Osteoblast (primary cell): Measurements from ENCODE around the gene CEP43. TPM values are rescaled to one million over a fixed set of nuclear protein-coding genes. Genes with fewer than 3 reads are reported as not detected.

Source experiments
- DNase-seq: peaks from one replicate; pipeline ENCODE4 v3.0.0; 2011; ENCODE audit warnings: low spot score, mixed read lengths; ENCODE audit not compliant: insufficient read length; ENCODE audit errors: missing footprints
- H2AFZ ChIP-seq: 2 replicates; pipeline ENCODE4 v1.6.0; 2011; ENCODE audit warnings: mild to moderate bottlenecking, low read length
- H3K27ac ChIP-seq: 2 replicates; pipeline ENCODE4 v1.5.1; 2011; ENCODE audit warnings: mild to moderate bottlenecking, low read depth, low read length, moderate library complexity
- H3K27me3 ChIP-seq: 2 replicates; pipeline ENCODE4 v1.6.0; 2012; ENCODE audit warnings: mild to moderate bottlenecking, control low read depth, inconsistent platforms, low read length, moderate library complexity; ENCODE audit not compliant: insufficient read depth
- H3K36me3 ChIP-seq: 2 replicates; pipeline ENCODE4 v1.5.1; 2011; ENCODE audit warnings: mild to moderate bottlenecking, low read length, control low read depth, moderate library complexity; ENCODE audit not compliant: insufficient read depth
- H3K4me1 ChIP-seq: 2 replicates; pipeline ENCODE4 v1.5.1; 2011; ENCODE audit warnings: mild to moderate bottlenecking, low read length, control low read depth, moderate library complexity; ENCODE audit not compliant: insufficient read depth
- H3K4me2 ChIP-seq: 2 replicates; pipeline ENCODE4 v1.6.0; 2011; ENCODE audit warnings: mild to moderate bottlenecking, low read length; ENCODE audit not compliant: insufficient read depth
- H3K4me3 ChIP-seq: fragments of 200-600 bp; sonication (generic); 3 replicates; pipeline ENCODE4 v1.5.1; 2012; ENCODE audit warnings: mild to moderate bottlenecking, low read length, inconsistent platforms; ENCODE audit not compliant: insufficient read depth
- H3K79me2 ChIP-seq: 2 replicates; pipeline ENCODE4 v1.6.0; 2012; ENCODE audit warnings: mild to moderate bottlenecking, low read length, control low read depth, inconsistent platforms; ENCODE audit not compliant: insufficient read depth
- H3K9me3 ChIP-seq: 2 replicates; pipeline ENCODE4 v1.5.1; 2011; ENCODE audit warnings: low read depth, low read length, control low read depth
- H4K20me1 ChIP-seq: 2 replicates; pipeline ENCODE4 v1.6.0; 2012; ENCODE audit warnings: mild to moderate bottlenecking, low read length, control low read depth; ENCODE audit not compliant: insufficient read depth
- total RNA-seq: library from RNA; depleted of rRNA; stranded (reverse); fragments of >200 nt; gene quantifications from 2 replicates; pipeline ENCODE4 v1.2.3, GENCODE V29; 2012
- TF ChIP-seq, protein P1 (sequence below): IDR thresholded peaks from 2 replicates; pipeline ENCODE4 v1.5.1; 2011; ENCODE audit warnings: mild to moderate bottlenecking, low read depth, low read length, moderate library complexity; ENCODE audit errors: extremely low read depth

The CEP43 gene, protein sequence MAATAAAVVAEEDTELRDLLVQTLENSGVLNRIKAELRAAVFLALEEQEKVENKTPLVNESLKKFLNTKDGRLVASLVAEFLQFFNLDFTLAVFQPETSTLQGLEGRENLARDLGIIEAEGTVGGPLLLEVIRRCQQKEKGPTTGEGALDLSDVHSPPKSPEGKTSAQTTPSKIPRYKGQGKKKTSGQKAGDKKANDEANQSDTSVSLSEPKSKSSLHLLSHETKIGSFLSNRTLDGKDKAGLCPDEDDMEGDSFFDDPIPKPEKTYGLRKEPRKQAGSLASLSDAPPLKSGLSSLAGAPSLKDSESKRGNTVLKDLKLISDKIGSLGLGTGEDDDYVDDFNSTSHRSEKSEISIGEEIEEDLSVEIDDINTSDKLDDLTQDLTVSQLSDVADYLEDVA
- 19.4 and 19.5 TPM in 2 replicates for total RNA-seq

DNA sequence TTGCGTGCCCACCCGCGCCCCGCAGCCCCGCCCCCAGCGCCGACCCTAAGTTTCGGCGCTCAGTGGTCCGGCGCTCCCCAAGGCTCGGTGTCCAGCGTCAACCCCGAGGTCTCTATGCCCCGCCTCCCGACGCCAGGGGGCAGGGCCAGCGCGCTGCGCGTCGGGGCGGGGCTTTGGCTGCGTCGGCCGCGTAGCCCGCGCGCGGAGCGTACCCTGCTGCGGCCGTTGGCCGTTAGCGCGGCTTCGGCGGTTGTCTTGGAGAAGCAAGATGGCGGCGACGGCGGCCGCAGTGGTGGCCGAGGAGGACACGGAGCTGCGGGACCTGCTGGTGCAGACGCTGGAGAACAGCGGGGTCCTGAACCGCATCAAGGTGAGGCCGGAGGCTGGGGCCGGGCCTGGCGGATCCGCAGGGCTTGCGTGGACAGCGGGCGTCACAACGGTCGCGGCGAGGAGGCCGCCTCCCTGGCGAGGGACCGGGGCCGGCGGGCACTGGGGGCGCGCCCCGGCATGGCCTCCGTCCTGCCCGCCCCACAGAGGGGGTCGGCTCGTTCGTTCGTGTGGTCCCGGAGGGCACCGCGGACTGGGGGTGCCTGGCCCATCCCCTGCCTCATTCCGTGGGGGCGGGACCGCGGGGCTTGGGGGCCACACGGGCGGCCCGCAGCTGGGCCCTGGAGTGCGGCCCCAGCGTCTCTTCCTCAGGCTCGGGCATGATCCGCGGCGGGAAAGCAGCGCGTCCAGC, at the start of gene CEP43:
CEP43 (plus strand) TSS at position 253 of the 739 bp plus-strand sequence; CDS start at position 269, 16 bp downstream.
- Histone ChIP-seq H3K36me3 (peaks cover 4% of the 10 kb centered on the region), H3K4me2 (peak within 1 kb of the TSS; percentile 94), H3K27ac (peak within 1 kb of the TSS; percentile 56), H4K20me1 (peaks cover 9% of the 10 kb centered on the region), H3K27me3 (no peaks in the 10 kb centered on the region), H3K4me3 (peak within 1 kb of the TSS; percentile 90), H2AFZ (peak within 1 kb of the TSS; percentile 93), H3K9me3 (no peaks in the 10 kb centered on the region), H3K4me1 (peaks cover 18% of the 10 kb centered on the region), H3K79me2 (peaks cover 65% of the 10 kb centered on the region)
- TF ChIP-seq, protein P1, sequence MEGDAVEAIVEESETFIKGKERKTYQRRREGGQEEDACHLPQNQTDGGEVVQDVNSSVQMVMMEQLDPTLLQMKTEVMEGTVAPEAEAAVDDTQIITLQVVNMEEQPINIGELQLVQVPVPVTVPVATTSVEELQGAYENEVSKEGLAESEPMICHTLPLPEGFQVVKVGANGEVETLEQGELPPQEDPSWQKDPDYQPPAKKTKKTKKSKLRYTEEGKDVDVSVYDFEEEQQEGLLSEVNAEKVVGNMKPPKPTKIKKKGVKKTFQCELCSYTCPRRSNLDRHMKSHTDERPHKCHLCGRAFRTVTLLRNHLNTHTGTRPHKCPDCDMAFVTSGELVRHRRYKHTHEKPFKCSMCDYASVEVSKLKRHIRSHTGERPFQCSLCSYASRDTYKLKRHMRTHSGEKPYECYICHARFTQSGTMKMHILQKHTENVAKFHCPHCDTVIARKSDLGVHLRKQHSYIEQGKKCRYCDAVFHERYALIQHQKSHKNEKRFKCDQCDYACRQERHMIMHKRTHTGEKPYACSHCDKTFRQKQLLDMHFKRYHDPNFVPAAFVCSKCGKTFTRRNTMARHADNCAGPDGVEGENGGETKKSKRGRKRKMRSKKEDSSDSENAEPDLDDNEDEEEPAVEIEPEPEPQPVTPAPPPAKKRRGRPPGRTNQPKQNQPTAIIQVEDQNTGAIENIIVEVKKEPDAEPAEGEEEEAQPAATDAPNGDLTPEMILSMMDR = no peak
- peak; percentile 99 for DNase-seq

DNA sequence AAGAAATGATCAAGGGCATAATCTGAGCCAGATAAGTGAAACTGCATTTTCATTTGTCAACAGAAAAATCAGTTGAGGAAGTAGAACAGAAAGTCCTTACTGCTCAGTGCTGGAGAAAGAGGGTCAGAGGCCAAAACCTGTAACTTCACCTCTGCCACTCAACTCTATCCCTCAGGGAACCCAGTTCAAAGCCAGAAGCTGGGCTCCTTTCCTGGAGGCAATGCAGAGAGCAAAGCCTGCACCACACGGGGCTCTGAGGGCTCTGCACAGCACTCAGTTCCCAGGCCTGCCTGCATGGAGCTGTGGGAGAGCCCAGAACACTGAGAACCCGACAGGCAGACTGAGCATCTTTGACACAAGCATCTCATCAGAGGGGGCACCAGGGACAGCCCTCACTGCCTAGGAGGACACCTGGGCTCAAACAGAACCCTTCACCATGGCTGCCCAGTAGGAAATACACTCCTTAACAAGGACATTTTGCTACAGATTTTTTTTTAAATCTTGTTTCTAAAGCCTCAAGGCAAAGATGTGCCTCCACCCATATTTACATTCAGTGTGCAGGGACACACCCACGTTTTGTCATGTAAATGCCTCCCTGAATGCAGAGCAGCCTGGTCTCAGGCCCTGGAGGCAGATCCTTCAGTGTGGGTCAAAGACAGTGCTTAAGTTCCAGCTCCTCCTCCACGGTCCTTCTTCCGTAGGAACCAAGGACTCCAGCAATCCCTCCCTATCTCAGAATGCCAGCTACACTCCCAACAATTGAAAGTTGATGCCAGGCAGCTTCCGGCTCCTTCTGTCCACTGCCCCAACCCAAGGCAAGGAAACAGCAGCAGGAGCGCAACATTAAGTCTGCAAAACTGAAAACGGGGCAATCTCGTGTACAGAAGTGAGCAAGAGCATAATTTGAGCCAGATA, 49.4 kb upstream of the CEP43 start:
- no peaks in the 10 kb centered on the region for H3K79me2 ChIP-seq
- H3K4me3 ChIP-seq = no peak overlapping the region
- DNase-seq = no peak
- no peak overlapping the region for H2AFZ ChIP-seq
- no peaks in the 10 kb centered on the region for H3K27me3 ChIP-seq
- H3K4me2 ChIP-seq = no peak overlapping the region
- H3K4me1 ChIP-seq = no peaks in the 10 kb centered on the region
- no peaks in the 10 kb centered on the region for H4K20me1 ChIP-seq
- no peak overlapping the region for H3K27ac ChIP-seq
- no peaks in the 10 kb centered on the region for H3K36me3 ChIP-seq
- TF ChIP-seq, protein P1 = no peak
- no peaks in the 10 kb centered on the region for H3K9me3 ChIP-seq

DNA sequence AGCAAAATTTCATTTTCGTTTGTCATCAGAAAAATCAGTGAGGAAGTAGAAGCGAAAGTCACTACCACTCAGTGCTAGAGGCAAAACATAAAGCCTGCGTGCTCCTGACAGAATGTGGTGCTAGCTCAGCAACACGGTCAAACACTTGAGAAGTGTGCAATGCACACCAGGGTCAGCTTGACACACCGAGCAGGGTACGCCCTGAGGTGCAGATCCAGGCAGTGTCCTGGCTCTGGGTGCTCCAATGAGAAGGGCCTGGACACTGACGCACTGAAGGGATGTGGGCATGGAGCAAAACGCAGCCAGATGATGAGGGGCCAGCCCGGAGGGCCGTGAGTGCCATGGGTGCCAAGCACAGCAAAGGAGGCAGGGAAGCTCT, 48.8 kb upstream of the CEP43 start:
- H3K4me2 ChIP-seq = no peak overlapping the region
- no peak overlapping the region for H3K4me3 ChIP-seq
- no peaks in the 10 kb centered on the region for H3K36me3 ChIP-seq
- no peak overlapping the region for H2AFZ ChIP-seq
- TF ChIP-seq, protein P1 = no peak
- H3K9me3 ChIP-seq = no peaks in the 10 kb centered on the region
- H3K4me1 ChIP-seq = no peaks in the 10 kb centered on the region
- DNase-seq = no peak
- H4K20me1 ChIP-seq = no peaks in the 10 kb centered on the region
- H3K27me3 ChIP-seq = no peaks in the 10 kb centered on the region
- H3K79me2 ChIP-seq = no peaks in the 10 kb centered on the region
- no peak overlapping the region for H3K27ac ChIP-seq
